ENCODE measurements around the gene TPST1. TPM values are rescaled to one million over a fixed set of nuclear protein-coding genes. Genes with fewer than 3 reads are reported as not detected.

Gene TPST1
- total and polyA plus RNA-seq, 9 of the 15 experiments (the other 6 are each of a cell fraction or from before 2014, with no cell fraction given), result 0.15 to 2.2 (median 0.53) TPM

DNA sequence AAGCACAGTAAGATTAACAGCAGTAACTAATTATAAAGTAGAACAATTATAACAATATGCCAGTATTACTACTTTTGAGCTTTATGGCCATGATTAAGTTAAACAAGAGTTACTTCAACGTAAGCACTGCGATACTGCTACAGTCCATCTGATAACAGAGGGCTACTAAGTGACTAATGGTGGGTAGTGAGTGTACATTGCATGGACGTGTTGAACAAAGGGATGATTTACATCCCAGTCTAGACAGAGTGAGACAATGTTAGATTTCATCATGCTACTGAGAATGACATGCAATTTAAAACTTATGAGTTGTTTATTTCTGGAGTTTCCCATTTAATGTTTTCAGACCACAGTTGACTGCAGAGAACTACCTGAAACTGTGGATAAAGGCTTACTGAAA lies 45.6 kb downstream of the TPST1 start (continued):
- no peak for TF ChIP-seq ZNF175 (CRISPR knock-in tag; IDR thresholded peaks at IDR 0.05; ENCODE audit: low read depth)
- no peak for TF ChIP-seq EWSR1 (IDR thresholded peaks at IDR 0.05; ENCODE audit: borderline replicate concordance, low read depth, partially characterized antibody)
- TF ChIP-seq ZNF511 (CRISPR knock-in tag; IDR thresholded peaks at IDR 0.05), result no peak
- TF ChIP-seq RBM22 (IDR thresholded peaks at IDR 0.05; ENCODE audit: low read depth, low read length, poor library complexity, severe bottlenecking), result no peak
- TF ChIP-seq, protein P1, sequence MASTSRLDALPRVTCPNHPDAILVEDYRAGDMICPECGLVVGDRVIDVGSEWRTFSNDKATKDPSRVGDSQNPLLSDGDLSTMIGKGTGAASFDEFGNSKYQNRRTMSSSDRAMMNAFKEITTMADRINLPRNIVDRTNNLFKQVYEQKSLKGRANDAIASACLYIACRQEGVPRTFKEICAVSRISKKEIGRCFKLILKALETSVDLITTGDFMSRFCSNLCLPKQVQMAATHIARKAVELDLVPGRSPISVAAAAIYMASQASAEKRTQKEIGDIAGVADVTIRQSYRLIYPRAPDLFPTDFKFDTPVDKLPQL (IDR thresholded peaks at IDR 0.05; ENCODE audit: extremely low read depth, insufficient read length), result no peak
- no peak for TF ChIP-seq SIN3B (IDR thresholded peaks at IDR 0.05; ENCODE audit: low read depth)
- TF ChIP-seq SMAD4 (CRISPR knock-in tag; conservative IDR thresholded peaks at IDR 0.05), result peak; percentile 98
- no peak for TF ChIP-seq PRMT5 (CRISPR knock-in tag; IDR thresholded peaks at IDR 0.05)
- TF ChIP-seq RREB1 (CRISPR knock-in tag; IDR thresholded peaks at IDR 0.05), result no peak
- TF ChIP-seq RBM25 (IDR thresholded peaks at IDR 0.05; ENCODE audit: low read depth, low read length, severe bottlenecking), result no peak
- no peak for TF ChIP-seq U2AF1 (optimal IDR thresholded peaks at IDR 0.05; ENCODE audit: low read depth, low read length)
- no peak for TF ChIP-seq ELF1 (tag; IDR thresholded peaks at IDR 0.05)
- TF ChIP-seq MCM5 (IDR thresholded peaks at IDR 0.05; ENCODE audit: low read depth), result no peak
- TF ChIP-seq ZFP36 (IDR thresholded peaks at IDR 0.05; ENCODE audit: low read depth, low read length, partially characterized antibody), result no peak
- no peak for TF ChIP-seq HSF4 (CRISPR knock-in tag; IDR thresholded peaks at IDR 0.05; ENCODE audit: borderline replicate concordance)
- peak; percentile 63; the same call in 1 of the 2 replicates for TF ChIP-seq ARID1B (IDR thresholded peaks at IDR 0.05)
- TF ChIP-seq ZFP1 (CRISPR knock-in tag; IDR thresholded peaks at IDR 0.05), result no peak

All from K562 (cell line).